Activated gamma-delta T cell (primary cell): ENCODE measurements around the gene NUP62.
"Not testable (repeated sequence)": the region's sequence is repeated elsewhere in the genome, so short reads cannot be mapped to it uniquely, and the experiment has no call there.

Experiments used
- DNase-seq: peaks from one replicate; lab custom pipeline; 2025; lab: John Stamatoyannopoulos, UW

Gene NUP62

DNA sequence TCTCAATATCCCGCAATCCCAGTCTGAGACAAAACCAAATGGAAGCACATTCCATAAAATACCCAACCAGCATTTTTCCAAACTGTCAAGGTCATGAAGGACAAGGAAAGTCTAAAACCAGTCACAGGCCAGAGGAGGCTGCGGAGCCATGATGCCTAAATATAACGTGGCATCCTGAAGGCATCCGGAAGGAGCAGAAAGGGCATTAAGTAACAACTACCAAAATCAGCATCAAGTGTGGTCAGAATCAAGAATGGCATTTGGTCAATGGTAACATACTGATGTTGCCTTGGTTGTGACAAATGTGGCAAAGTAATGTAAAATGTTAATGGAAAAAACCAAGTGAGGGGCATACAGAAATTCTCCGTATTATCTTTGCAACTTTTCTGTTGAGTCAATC is 3.8 kb downstream of the NUP62 start:
- DNase-seq, result no peak

DNA sequence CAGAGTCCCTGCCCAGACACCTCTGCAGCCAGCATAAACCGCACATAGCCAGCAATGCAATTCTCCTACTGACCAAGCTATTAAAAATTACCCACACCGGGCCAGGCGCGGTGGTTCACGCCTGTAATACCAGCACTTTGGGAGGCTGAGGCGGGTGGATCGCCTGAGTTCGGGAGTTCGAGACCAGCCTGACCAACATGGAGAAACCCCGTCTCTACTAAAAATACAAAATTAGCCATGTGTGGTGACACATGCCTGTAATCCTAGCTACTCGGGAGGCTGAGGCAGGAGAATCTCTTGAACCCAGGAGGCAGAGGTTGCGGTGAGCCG is 4.5 kb downstream of the NUP62 start:
- DNase-seq, result not testable (repeated sequence)

GRCh38 chr19:49924004-49924880 is 5.1 kb downstream of the NUP62 start:
- DNase-seq, result no peak

- no peak for DNase-seq
These were observed 6.0 kb downstream of the NUP62 start for GRCh38 chr19:49923055-49924003.

DNA sequence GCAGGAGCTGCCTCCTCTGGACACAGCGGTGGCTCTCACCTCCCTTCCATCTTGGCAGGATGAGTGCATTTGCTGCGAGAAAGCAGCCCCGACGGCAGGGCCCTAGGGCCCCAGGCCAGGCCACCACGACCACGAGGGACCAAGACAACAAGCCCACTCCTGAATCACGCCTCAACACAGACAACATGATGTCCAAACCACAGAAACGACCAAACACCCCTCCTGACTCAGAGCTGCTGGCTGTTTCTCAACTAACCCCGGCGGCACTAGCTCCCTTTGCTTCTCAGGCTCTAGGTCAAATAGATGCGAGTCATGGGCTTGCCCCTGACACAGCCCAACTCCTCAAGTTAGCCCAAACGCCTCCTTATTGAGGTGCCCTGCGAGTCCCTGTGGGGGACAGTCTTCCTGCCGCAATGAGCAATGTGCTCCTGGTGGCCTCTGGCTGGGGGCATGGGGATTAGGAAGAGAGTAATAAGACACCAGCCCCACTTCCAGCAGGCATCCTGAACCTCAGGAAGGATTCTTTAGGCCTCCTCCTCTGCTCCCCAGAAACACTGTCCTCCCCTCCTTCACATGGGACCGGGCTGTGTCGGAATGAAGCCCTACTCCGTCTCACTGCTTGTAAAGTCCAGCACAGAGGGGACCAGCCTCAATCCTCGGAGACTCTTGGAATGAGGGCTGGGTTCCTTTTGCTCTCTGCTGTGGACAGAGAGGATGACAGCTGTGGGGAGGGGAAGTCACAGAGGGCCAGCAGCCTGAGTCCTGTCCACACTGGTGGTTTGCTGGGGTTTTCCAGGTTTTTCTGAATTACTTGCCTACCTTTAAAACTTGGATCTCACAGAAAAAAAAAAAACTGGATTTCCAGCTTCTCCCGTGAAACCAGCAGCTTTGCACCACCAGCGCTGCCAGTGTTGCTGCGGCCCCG is 7.2 kb downstream of the NUP62 start:
- DNase-seq, result no peak

DNA sequence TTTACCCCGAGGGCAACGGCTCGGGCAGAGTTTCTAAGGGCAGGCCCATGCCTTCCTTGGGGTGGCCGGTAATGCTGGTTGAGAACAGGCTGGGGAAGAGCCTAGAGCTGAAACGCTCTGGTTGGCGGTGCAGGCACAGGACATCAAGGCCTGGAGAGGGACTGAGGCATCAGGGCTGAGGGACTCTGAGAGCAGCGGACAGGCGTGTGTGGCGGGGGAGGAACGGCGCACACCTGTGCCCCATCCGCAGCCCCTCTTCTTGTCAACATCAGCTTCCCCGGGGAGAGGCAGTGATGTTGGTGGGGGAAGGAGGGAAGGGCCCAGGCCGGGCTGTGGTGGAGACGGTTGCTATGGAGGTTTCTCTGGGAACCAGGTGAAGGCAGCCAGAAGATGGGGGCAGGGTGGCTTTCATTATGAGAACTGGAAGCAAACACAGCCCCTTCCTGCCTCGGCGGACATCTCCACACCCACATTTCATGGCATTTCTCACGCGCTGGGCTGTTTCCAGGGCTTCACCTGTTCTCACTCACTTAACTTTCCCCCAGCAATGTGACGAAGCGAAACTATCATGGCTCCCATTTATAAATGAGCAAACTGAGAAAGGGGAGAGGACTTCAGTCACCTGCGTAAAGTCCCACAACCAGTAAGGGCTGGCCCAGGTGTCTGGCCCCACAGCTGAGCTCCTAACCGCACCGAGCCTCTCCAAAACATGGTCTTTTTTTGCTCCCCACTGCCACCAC is 8.5 kb downstream of the NUP62 start:
- no peak for DNase-seq

DNA sequence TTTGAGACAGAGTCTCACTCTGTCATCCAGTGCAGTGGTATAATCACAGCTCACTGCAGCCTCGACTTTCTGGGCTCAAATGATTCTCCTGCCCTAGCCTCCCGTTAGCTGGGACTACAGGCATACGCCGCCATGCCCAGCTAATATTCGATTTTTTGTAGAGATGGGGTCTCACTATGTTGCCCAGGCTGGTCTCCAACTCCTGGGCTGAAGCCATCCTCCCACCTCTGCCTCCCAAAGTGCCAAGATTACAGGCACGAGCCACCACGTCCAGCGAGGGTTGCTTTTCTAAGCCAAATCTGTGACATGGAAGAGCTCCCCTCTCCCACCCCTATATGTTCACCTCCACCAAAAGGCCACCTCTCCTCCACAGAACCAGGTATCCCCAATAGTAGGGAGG is 11.2 kb downstream of the NUP62 start:
- DNase-seq, result no peak

GRCh38 chr19:49916839-49917733 is 12.2 kb downstream of the NUP62 start:
- DNase-seq, result no peak

DNA sequence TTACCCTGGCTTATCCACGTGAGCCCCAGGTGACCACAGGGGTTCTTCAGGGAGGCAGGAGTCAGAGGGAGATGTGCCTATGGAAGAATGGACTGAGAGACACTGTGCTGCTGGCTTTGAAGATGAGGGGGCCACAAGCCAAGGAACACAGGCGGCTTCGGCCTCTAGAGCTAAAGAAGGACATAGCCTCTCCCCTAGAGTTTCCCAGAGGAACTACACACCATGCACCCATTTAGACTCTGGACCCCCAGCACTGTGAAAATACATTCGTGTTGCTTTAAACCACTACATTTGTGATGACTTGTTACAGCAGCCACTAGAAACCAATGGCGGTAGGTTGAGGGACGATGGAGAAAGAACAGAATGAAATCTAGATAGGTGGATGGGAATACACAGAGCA is 14.0 kb downstream of the NUP62 start:
- DNase-seq, result no peak

DNA sequence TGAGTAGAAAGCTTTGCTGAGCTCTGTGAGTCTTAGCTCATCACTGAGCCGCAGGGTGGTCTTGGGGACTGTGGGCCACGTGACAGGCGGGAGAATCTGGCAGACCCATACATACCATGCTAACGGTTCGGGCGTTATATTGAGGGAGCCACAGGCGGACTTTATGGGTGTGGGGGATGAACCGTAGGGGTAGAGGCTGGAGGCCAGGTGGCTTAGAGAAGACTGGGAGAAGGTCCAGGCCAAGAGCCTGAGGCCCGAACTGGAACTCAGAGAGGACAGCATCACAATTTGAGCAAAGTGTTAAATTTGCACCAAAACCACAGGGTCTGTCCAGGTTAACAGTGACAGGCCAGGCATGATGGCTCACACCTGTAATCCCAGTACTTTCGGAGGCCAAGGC is 15.6 kb downstream of the NUP62 start:
- DNase-seq, result no peak

- no peak for DNase-seq
These were observed 16.2 kb downstream of the NUP62 start for GRCh38 chr19:49912965-49913685.

- DNase-seq, result no peak
These were observed 17.7 kb downstream of the NUP62 start for GRCh38 chr19:49911381-49912145.

- no peak for DNase-seq
These were observed 19.1 kb downstream of the NUP62 start for GRCh38 chr19:49910179-49910578.

DNA sequence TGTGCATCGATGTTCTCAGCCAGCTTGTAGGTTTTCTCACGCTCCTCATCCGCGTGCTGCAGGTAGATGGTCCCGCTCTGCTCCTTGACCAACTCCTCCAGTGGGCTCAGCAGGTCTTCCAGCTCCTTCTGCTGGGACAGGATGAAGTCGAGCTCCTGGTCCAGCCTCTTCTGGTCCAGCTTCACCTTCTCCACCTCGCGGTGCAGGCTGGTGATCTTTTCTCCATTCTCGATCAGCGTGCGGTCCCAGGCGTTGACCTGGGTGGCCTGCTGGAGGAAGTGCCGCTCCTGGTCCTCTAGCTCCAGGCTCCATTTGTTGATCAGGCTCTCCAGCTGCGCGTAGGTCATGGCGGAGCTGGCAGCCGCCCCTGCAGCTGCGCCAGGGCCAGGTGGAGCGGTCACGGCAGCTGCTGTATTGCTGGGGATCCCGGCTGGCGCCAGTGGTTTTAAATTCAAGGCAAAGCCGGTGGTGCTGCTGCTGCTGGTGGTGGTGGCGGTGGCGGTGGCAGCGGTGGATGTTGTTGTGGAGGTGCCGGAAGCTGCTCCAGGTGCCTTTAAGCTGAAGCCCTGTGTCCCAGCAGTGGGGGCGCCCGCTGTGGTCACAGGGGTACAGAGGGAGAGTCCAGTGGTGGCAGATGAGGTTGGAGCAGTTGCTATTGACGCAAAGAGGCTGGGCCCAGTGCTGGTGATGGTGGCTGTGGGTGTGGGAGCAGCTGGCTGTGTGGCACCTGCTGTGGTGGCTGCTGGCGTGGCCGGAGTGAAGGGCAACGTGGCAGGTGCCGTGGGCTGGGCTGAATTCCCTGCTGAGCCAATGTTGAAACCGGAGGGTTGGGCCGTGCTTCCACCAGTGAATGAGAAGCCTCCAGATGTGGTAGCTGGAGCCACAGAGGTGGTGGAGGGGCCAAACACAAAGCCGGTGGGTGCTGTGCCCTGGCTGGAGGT is 20.6 kb downstream of the NUP62 start:
- no peak for DNase-seq

DNA sequence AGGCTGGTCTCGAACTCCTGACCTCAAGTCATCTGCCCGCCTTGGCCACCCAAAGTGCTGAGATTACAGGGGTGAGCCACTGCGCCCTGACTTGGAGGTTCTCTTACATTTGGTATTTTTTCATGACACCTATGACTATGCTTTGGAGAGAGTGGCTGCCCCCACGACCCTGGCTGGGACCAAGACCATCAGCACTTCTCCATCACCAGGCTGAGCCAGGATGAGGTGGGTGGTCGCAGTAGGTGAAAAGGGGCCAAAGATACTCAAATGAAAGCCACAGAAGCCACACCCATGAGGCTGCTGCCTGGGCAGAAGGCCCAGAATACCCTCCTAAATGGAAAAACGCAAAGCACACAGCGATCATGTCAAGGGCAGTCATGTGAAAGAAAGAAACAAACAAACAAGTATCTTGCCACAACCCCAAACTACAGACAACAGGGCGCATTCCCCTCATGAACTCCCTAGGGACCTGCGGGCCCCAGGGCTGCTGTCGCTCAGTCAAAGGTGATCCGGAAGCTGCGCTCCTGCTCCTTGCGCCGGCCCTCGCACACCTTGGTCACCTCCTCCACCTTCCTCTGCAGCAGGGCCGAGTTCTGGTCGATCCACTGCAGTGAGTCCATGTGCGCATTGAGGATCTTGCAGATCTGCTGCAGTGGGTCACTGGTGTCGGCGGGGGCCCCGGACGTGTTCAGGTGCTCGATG is 21.4 kb downstream of the NUP62 start:
- DNase-seq, result no peak

DNA sequence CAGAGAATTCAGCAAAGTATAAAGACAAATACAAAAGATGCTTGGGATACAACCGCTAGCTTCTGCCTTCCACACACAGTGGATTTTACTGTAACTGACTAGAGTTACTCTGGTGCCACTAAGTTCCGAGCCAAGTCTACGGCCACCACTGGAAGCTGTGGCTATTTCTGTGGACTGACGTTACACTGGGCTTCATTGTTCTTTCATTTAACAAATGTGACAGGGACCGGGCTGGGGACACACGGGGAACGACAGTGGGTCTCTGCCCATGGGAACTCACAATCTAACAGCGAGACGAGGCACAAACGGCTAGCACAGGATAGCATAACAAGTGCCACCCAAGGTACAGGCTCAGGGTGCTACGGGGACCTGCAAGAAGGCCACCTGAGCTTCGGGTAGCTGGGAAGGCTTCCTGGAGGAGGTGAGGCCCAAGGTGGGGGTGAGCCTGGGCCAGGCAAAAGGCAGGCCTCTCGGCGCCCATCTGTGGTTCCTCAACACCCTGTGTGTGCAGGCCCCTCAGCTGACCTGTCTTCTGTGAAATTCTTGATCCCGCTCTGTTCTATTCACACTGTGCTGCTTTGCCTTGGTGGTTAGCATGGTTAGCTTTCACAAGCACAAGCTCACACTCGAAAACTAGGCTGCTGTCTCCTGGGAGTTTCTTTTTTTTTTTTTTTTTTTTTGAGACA is 22.3 kb downstream of the NUP62 start:
- no peak for DNase-seq
